Naive thymus-derived CD8-positive, alpha-beta T cell (primary cell): ENCODE data around the gene SLC34A1. TPM values are rescaled to one million over a fixed set of nuclear protein-coding genes. Genes with fewer than 3 reads are reported as not detected.

Source experiments
- ATAC-seq, 2 donors: fragments of 150-1000 bp; cut with Tn5 transposase in 1 of 2; sonication (Bioruptor Pico), chemical (Tn5 transposase) in 1 of 2; 1 replicate in 1 of 2; 2 replicates in 1 of 2; pipeline ENCODE4 v1.10.0; 2021; ENCODE audit warnings: mild to moderate bottlenecking in 2 of 2, moderate library complexity in 2 of 2
- POLR2A ChIA-PET: fragments of 350-600 bp; sonication (Branson Sonifier 250); formaldehyde crosslinking; loops from one replicate; lab custom pipeline; 2021; ENCODE audit warnings: antibody characterized with exemption; lab: Charles Lee
- DNase-seq, 10 donors: peaks; one replicate each; pipeline versions ENCODE4 v3.0.0 to v3.0.0-alpha.2; 2020 to 2022
- H3K27ac Mint-ChIP-seq, 10 donors: one replicate each; pipeline ENCODE4 v1.8.0; 2020 to 2022; ENCODE audit warnings: mild to moderate bottlenecking in 10 of 10, mixed read lengths in 10 of 10, moderate library complexity in 4 of 10, inconsistent platforms in 1 of 10
- H3K27me3 Mint-ChIP-seq, 5 donors: one replicate each; pipeline ENCODE4 v1.8.0; 2021 to 2022; ENCODE audit warnings: mixed read lengths in 5 of 5
- H3K36me3 Mint-ChIP-seq, 3 donors: one replicate each; pipeline ENCODE4 v1.8.0; 2020 to 2022; ENCODE audit warnings: mixed read lengths in 3 of 3, mild to moderate bottlenecking in 2 of 3, inconsistent platforms in 1 of 3
- H3K4me1 Mint-ChIP-seq, 4 donors: one replicate each; pipeline ENCODE4 v1.8.0; 2021 to 2022; ENCODE audit warnings: mixed read lengths in 4 of 4
- H3K4me3 Mint-ChIP-seq, 10 donors: one replicate each; pipeline ENCODE4 v1.8.0; 2020 to 2022; ENCODE audit warnings: mild to moderate bottlenecking in 10 of 10, mixed read lengths in 10 of 10, moderate library complexity in 6 of 10, inconsistent platforms in 1 of 10
- H3K9me3 Mint-ChIP-seq, 9 donors: one replicate each; pipeline ENCODE4 v1.8.0; 2020 to 2022; ENCODE audit warnings: mixed read lengths in 9 of 9, mild to moderate bottlenecking in 3 of 9, inconsistent platforms in 1 of 9, moderate library complexity in 1 of 9
- polyA plus RNA-seq, 3 donors: library from polyadenylated mRNA; unstranded; fragments of 300-500 nt; fragmentation: Illumina TruSeq; gene quantifications; one replicate each; pipeline ENCODE4 v1.2.3, GENCODE V29; 2021
- total RNA-seq, 8 experiments: library from RNA in 2 of 8; stranded (reverse) in 2 of 8; gene quantifications; one replicate each; pipeline ENCODE4 v1.2.3 and lab custom pipeline; 2021 to 2026

The SLC34A1 gene
- total and polyA plus RNA-seq, 5 experiments from 2014 or later = 0.16 to 0.25 TPM; not detected in 3

GRCh38 chr5:177446200-177447065 lies 62.2 kb downstream of the SLC34A1 start, which contains the start of gene PRR7:
PRR7 (plus strand) TSS chr5:177446814; CDS start chr5:177455068, 8,254 bp downstream.
- peaks cover 28 to 60% (median 48%) of the 10 kb centered on the region in 4 donors for H3K4me1 Mint-ChIP-seq

GRCh38 chr5:177447066-177447610 lies 62.9 kb downstream of the SLC34A1 start:
- H3K4me1 Mint-ChIP-seq = peaks cover 28 to 62% (median 50%) of the 10 kb centered on the region in 4 donors
- DNase-seq (peak; percentile 60 to 92 (median 80)), ATAC-seq (peak; percentile 43 to 55)
- peaks cover 0 to 7% (median 0%) of the 10 kb centered on the region in 3 donors for H3K36me3 Mint-ChIP-seq
- no peaks in the 10 kb centered on the region for H3K27me3 Mint-ChIP-seq
- H3K4me3 Mint-ChIP-seq = peak overlapping the region in 7 of 10 donors; percentile 41 to 82 (median 62)
- POLR2A ChIA-PET = interaction anchor here (0.6 to 25.4 kb wide), 12 partner anchors 7 to 119 kb away, joined by 3 to 1530 read pairs (median 4); partner anchors contain the start of genes DDX41, F12 and GRK6
- H3K9me3 Mint-ChIP-seq = no peaks in the 10 kb centered on the region
- peak overlapping the region in 2 of 10 donors; percentile 85 to 86 for H3K27ac Mint-ChIP-seq

More at GRCh38 chr5:177446200-177447065, 62.2 kb downstream of the SLC34A1 start, which contains the start of gene PRR7:
- peak within 1 kb of the TSS; percentile 91 to 98 (median 96) for H3K27ac Mint-ChIP-seq
- POLR2A ChIA-PET = interaction anchor here (0.6 to 25.4 kb wide), 13 partner anchors 8 to 758 kb away, joined by 3 to 1530 read pairs (median 3); partner anchors contain the start of genes F12, GRK6 and HNRNPAB
- ATAC-seq (peak; percentile 49 to 53), DNase-seq (peak; percentile 60 to 86 (median 78))
- H3K9me3 Mint-ChIP-seq = no peaks in the 10 kb centered on the region
- H3K27me3 Mint-ChIP-seq = no peaks in the 10 kb centered on the region
- H3K4me3 Mint-ChIP-seq = peak within 1 kb of the TSS; percentile 76 to 89 (median 82)
- peaks cover 0 to 14% (median 0%) of the 10 kb centered on the region in 3 donors for H3K36me3 Mint-ChIP-seq

- Mint-ChIP-seq H3K4me1 (peaks cover 27 to 58% (median 51%) of the 10 kb centered on the region in 4 donors), H3K36me3 (peaks cover 0 to 1% (median 0%) of the 10 kb centered on the region in 3 donors), H3K27me3 (no peaks in the 10 kb centered on the region), H3K4me3 (peak overlapping the region; percentile 37 to 83 (median 70)), H3K9me3 (no peaks in the 10 kb centered on the region), H3K27ac (peak overlapping the region; percentile 66 to 93 (median 83))
- POLR2A ChIA-PET = interaction anchor here (0.6 to 25.4 kb wide), 11 partner anchors 7 to 120 kb away, joined by 3 to 1530 read pairs (median 4); partner anchors contain the start of genes DDX41, F12 and GRK6
- DNase-seq = peak in 1 of 10 donors; percentile 29
- ATAC-seq = peak; percentile 2 to 9
Observed at GRCh38 chr5:177447611-177448243, 63.5 kb downstream of the SLC34A1 start.

Other genes starting within 250 kb of the SLC34A1 start
- 10 to 100 TPM; 23.3 TPM for gene RAB24, start 80.7 kb upstream of the SLC34A1 start, total RNA-seq
- gene RAB24, start 80.7 kb upstream of the SLC34A1 start, polyA plus RNA-seq = 10 to 100 TPM; 20.8 to 26.9 (median 26.1) TPM
- 10 to 100 TPM; 54.2 to 61.4 TPM for gene PRELID1, start 80.6 kb upstream of the SLC34A1 start, total RNA-seq
- 100 to 1,000 TPM; 163 to 204 (median 180) TPM for gene PRELID1, start 80.6 kb upstream of the SLC34A1 start, polyA plus RNA-seq
- 10 to 100 TPM; 13.6 to 18.1 TPM for gene MXD3, start 72.5 kb upstream of the SLC34A1 start, total RNA-seq
- gene MXD3, start 72.5 kb upstream of the SLC34A1 start, polyA plus RNA-seq = 1 to 10 TPM in 1 of 3 donors, under 1 TPM in 2; 0.07 to 1.1 (median 0.44) TPM
- gene LMAN2, start 32.8 kb upstream of the SLC34A1 start, total RNA-seq = 10 to 100 TPM; 77.1 to 89.0 TPM
- gene LMAN2, start 32.8 kb upstream of the SLC34A1 start, polyA plus RNA-seq = 100 to 1,000 TPM; 212 to 243 (median 242) TPM
- gene RGS14, start 26.5 kb upstream of the SLC34A1 start, total RNA-seq = 100 to 1,000 TPM; 117 to 122 TPM
- gene RGS14, start 26.5 kb upstream of the SLC34A1 start, polyA plus RNA-seq = 10 to 100 TPM; 40.9 to 89.3 (median 45.9) TPM
- not detected for gene PFN3, start 16.2 kb downstream of the SLC34A1 start, total RNA-seq
- not detected for gene PFN3, start 16.2 kb downstream of the SLC34A1 start, polyA plus RNA-seq
- gene F12, start 25.1 kb downstream of the SLC34A1 start, total RNA-seq = not detected
- under 1 TPM; 0.21 to 0.26 (median 0.25) TPM for gene F12, start 25.1 kb downstream of the SLC34A1 start, polyA plus RNA-seq
- 100 to 1,000 TPM; 176 to 181 TPM for gene GRK6, start 42.2 kb downstream of the SLC34A1 start, total RNA-seq
- 100 to 1,000 TPM in 2 of 3 donors, 10 to 100 TPM in 1; 83.1 to 204 (median 104) TPM for gene GRK6, start 42.2 kb downstream of the SLC34A1 start, polyA plus RNA-seq
- gene PRR7, start 62.4 kb downstream of the SLC34A1 start, total RNA-seq = 1 to 10 TPM; 7.6 to 7.7 TPM
- 10 to 100 TPM; 14.6 to 21.6 (median 20.6) TPM for gene PRR7, start 62.4 kb downstream of the SLC34A1 start, polyA plus RNA-seq
- 10 to 100 TPM; 57.0 to 62.9 TPM for gene DBN1, start 89.2 kb downstream of the SLC34A1 start, total RNA-seq
- 10 to 100 TPM; 20.5 to 25.3 (median 21.8) TPM for gene DBN1, start 89.2 kb downstream of the SLC34A1 start, polyA plus RNA-seq
- 10 to 100 TPM; 16.7 to 19.1 TPM for gene PDLIM7, start 113.2 kb downstream of the SLC34A1 start, total RNA-seq
- gene PDLIM7, start 113.2 kb downstream of the SLC34A1 start, polyA plus RNA-seq = 1 to 10 TPM; 4.3 to 5.8 (median 5.3) TPM
- gene DOK3, start 125.4 kb downstream of the SLC34A1 start, total RNA-seq = 1 to 10 TPM; 3.7 to 3.8 TPM
- under 1 TPM in 1 of 3 donors, not detected in 2; 0.22 TPM for gene DOK3, start 125.4 kb downstream of the SLC34A1 start, polyA plus RNA-seq
- 10 to 100 TPM; 84.0 to 86.4 TPM for gene DDX41, start 132.5 kb downstream of the SLC34A1 start, total RNA-seq
- 10 to 100 TPM; 29.0 to 54.4 (median 43.0) TPM for gene DDX41, start 132.5 kb downstream of the SLC34A1 start, polyA plus RNA-seq
- 100 to 1,000 TPM; 214 to 225 TPM for gene FAM193B, start 170.1 kb downstream of the SLC34A1 start, total RNA-seq
- gene FAM193B, start 170.1 kb downstream of the SLC34A1 start, polyA plus RNA-seq = 1 to 10 TPM; 1.6 to 5.5 (median 3.4) TPM
- gene TMED9, start 207.8 kb downstream of the SLC34A1 start, total RNA-seq = 10 to 100 TPM; 61.5 to 63.1 TPM
- gene TMED9, start 207.8 kb downstream of the SLC34A1 start, polyA plus RNA-seq = 100 to 1,000 TPM in 1 of 3 donors, 10 to 100 TPM in 2; 89.0 to 121 (median 93.8) TPM
- gene B4GALT7, start 215.7 kb downstream of the SLC34A1 start, total RNA-seq = 10 to 100 TPM; 36.2 to 39.3 TPM
- 10 to 100 TPM; 14.8 to 21.1 (median 18.7) TPM for gene B4GALT7, start 215.7 kb downstream of the SLC34A1 start, polyA plus RNA-seq